Keratinocyte (primary cell): ENCODE data around the gene CLEC2A. TPM values are rescaled to one million over a fixed set of nuclear protein-coding genes. Genes with fewer than 3 reads are reported as not detected.

ENCODE experiments used
- DNase-seq: peaks from one replicate; pipeline ENCODE4 v3.0.0-alpha.2; 2011; ENCODE audit warnings: low read depth, missing footprints, low spot score
- FAIRE-seq: peaks from 2 replicates; lab custom pipeline; 2011; peaks lifted over from hg19 to GRCh38; lab: Jason Lieb, UNC
- H2AFZ ChIP-seq: 2 replicates; pipeline ENCODE4 v1.6.0; 2012; ENCODE audit warnings: low read length, control low read depth, inconsistent platforms; ENCODE audit not compliant: control insufficient read depth
- H3K27ac ChIP-seq: 2 replicates; pipeline ENCODE4 v1.5.1; 2011; ENCODE audit warnings: low read length; ENCODE audit not compliant: control insufficient read depth, insufficient read depth
- H3K27me3 ChIP-seq: 3 replicates; pipeline ENCODE4 v1.6.0; 2011; ENCODE audit warnings: low read length; ENCODE audit not compliant: control insufficient read depth, insufficient read depth; ENCODE audit errors: extremely low read depth
- H3K36me3 ChIP-seq, 2 experiments: 2 replicates in 1 of 2; 3 replicates in 1 of 2; pipeline ENCODE4 v1.5.1; 2011; ENCODE audit warnings: low read length in 2 of 2, mild to moderate bottlenecking in 1 of 2; ENCODE audit not compliant: control insufficient read depth in 2 of 2, insufficient read depth in 2 of 2; ENCODE audit errors: extremely low read depth in 1 of 2
- H3K4me1 ChIP-seq: 3 replicates; pipeline ENCODE4 v1.5.1; 2011; ENCODE audit warnings: low read length; ENCODE audit not compliant: control insufficient read depth, insufficient read depth; ENCODE audit errors: extremely low read depth
- H3K4me2 ChIP-seq: 3 replicates; pipeline ENCODE4 v1.6.0; 2011; ENCODE audit warnings: low read depth, low read length; ENCODE audit not compliant: control insufficient read depth, insufficient read depth; ENCODE audit errors: extremely low read depth
- H3K4me3 ChIP-seq, 3 experiments: fragments of 200-600 bp in 1 of 3; sonication (generic) in 1 of 3; 2 replicates in 2 of 3; 3 replicates in 1 of 3; pipeline ENCODE4 v1.5.1; 2011 to 2016; ENCODE audit warnings: low read length in 3 of 3, mild to moderate bottlenecking in 3 of 3, control low read depth in 2 of 3, inconsistent platforms in 1 of 3, low read depth in 1 of 3, mixed read lengths in 1 of 3, mixed run types in 1 of 3, moderate library complexity in 1 of 3; ENCODE audit not compliant: control insufficient read depth in 2 of 3, insufficient read depth in 2 of 3; ENCODE audit errors: extremely low read depth in 1 of 3
- H3K79me2 ChIP-seq: 2 replicates; pipeline ENCODE4 v1.6.0; 2012; ENCODE audit warnings: low read length; ENCODE audit not compliant: control insufficient read depth, insufficient read depth
- H3K9ac ChIP-seq: 3 replicates; pipeline ENCODE4 v1.6.0; 2011; ENCODE audit warnings: low read length; ENCODE audit not compliant: control insufficient read depth, insufficient read depth; ENCODE audit errors: extremely low read depth
- H3K9me1 ChIP-seq: 3 replicates; pipeline ENCODE4 v1.6.0; 2011; ENCODE audit warnings: low read length; ENCODE audit not compliant: control insufficient read depth, insufficient read depth; ENCODE audit errors: extremely low read depth
- H3K9me3 ChIP-seq: 2 replicates; pipeline ENCODE4 v1.5.1; 2012; ENCODE audit warnings: low read depth, low read length; ENCODE audit not compliant: control insufficient read depth
- H4K20me1 ChIP-seq: 3 replicates; pipeline ENCODE4 v1.6.0; 2011; ENCODE audit warnings: low read length; ENCODE audit not compliant: control insufficient read depth, insufficient read depth; ENCODE audit errors: extremely low read depth
- EZH2 ChIP-seq: IDR thresholded peaks from one replicate; pipeline ENCODE4 v1.6.1; 2012; ENCODE audit warnings: inconsistent platforms, mild to moderate bottlenecking, low read length, moderate library complexity
- dilution Hi-C: fragments of 300-500 bp; cut with MboI; formaldehyde crosslinking; loops from one replicate; pipeline ENCODE4 v1.7.0; 2020; ENCODE audit warnings: low sequenced_read_pairs; ENCODE audit not compliant: extremely low pct_ligation_motif_present
- polyA plus RNA-seq, 5 experiments: library from polyadenylated mRNA; depleted of rRNA in 3 of 5; stranded (reverse) in 3 of 5; stranded (forward) in 1 of 5; unstranded in 1 of 5; fragments of >200 nt; gene quantifications; 1 replicate in 1 of 5; 2 replicates in 3 of 5; 3 replicates in 1 of 5; pipeline versions ENCODE4 v1.2.1 to v1.2.3, GENCODE V29; 2011 to 2012; ENCODE audit warnings: missing spikeins in 2 of 5, low read depth in 1 of 5, low replicate concordance in 1 of 5
- TF ChIP-seq, protein P1 (sequence below), 3 experiments: IDR thresholded peaks in 1 of 3; conservative IDR thresholded peaks in 1 of 3; optimal IDR thresholded peaks in 1 of 3; 2 replicates in 2 of 3; 3 replicates in 1 of 3; pipeline versions ENCODE3 to v1.5.1; 2011; ENCODE audit warnings: low read length in 3 of 3, mild to moderate bottlenecking in 3 of 3, moderate library complexity in 2 of 3, control low read depth in 1 of 3, inconsistent platforms in 1 of 3; ENCODE audit not compliant: insufficient read depth in 2 of 3; ENCODE audit errors: extremely low read depth in 1 of 3

The CLEC2A gene
- polyA plus RNA-seq, 1 donor (not counting 4 experiments of a cell fraction or from before 2014, with no cell fraction given): 0.88 TPM

DNA sequence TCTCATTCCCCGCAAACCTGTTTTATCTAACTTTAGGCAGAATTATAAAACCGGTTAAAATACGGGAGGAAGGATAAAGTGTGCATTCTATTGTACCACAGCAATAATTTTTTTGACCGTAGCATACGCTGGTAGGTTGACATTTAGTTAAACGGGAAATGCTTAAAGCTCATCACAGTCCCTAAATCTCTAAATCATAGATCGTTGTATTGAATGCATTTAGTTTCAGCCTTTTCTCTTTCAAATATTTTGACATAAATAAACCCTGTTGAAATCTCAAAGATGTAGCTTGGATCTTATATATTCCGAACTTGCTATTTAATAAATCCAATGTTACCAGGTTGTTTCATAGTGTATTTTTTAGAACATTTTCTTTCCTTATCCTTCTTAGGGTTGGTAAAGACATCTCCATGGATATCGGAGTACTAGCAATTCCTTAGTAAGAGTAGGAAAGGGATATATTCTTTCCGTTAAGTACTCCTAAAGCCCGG is 63.8 kb downstream of the CLEC2A start:
- DNase-seq (no peak), FAIRE-seq (no peak)
- Histone ChIP-seq H3K9ac (peak overlapping the region; percentile 78), H3K9me1 (no peaks in the 10 kb centered on the region), H3K4me3 (peak overlapping the region; percentile 43 to 94 (median 71)), H3K4me1 (peaks cover 22% of the 10 kb centered on the region), H3K4me2 (peak overlapping the region; percentile 94), H3K27me3 (no peaks in the 10 kb centered on the region), H3K27ac (peak overlapping the region; percentile 89), H2AFZ (peak overlapping the region; percentile 73), H3K9me3 (no peaks in the 10 kb centered on the region), H4K20me1 (no peaks in the 10 kb centered on the region), H3K36me3 (no peaks in the 10 kb centered on the region), H3K79me2 (peaks cover 43% of the 10 kb centered on the region)
- dilution Hi-C loops: no loop called here
- TF ChIP-seq, protein P1, sequence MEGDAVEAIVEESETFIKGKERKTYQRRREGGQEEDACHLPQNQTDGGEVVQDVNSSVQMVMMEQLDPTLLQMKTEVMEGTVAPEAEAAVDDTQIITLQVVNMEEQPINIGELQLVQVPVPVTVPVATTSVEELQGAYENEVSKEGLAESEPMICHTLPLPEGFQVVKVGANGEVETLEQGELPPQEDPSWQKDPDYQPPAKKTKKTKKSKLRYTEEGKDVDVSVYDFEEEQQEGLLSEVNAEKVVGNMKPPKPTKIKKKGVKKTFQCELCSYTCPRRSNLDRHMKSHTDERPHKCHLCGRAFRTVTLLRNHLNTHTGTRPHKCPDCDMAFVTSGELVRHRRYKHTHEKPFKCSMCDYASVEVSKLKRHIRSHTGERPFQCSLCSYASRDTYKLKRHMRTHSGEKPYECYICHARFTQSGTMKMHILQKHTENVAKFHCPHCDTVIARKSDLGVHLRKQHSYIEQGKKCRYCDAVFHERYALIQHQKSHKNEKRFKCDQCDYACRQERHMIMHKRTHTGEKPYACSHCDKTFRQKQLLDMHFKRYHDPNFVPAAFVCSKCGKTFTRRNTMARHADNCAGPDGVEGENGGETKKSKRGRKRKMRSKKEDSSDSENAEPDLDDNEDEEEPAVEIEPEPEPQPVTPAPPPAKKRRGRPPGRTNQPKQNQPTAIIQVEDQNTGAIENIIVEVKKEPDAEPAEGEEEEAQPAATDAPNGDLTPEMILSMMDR (optimal IDR thresholded peaks at IDR 0.05 in 1 of 3, IDR thresholded peaks at IDR 0.05 in 1 of 3, conservative IDR thresholded peaks at IDR 0.05 in 1 of 3; ENCODE audit: extremely low read depth in 1 of 3, insufficient read depth in 2 of 3, low read length in 3 of 3): no peak
- no peak for TF ChIP-seq EZH2

DNA sequence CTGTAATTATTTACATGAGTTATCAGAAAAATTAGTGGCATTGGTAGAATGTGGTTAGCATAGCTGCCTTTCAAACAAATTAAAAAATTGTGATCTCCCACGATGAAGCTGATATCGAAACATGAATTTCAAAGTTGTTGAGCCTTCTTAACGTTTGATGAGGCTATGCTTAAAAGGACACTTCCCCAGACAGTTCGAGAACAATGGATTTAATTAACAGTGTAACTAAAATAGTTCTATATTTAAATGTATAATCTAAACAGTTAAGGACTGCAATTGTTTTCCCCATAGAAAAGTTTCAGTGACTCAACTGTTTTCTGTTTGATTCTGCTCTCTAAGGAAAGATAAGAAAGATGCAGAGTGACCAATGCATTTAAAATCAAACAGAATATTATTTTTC is 64.6 kb downstream of the CLEC2A start:
- no peaks in the 10 kb centered on the region for H4K20me1 ChIP-seq
- no peaks in the 10 kb centered on the region for H3K36me3 ChIP-seq
- peak overlapping the region; percentile 65 for H2AFZ ChIP-seq
- dilution Hi-C loops: no loop called here
- DNase-seq (no peak), FAIRE-seq (no peak)
- H3K4me2 ChIP-seq: peak overlapping the region; percentile 94
- peak overlapping the region; percentile 82 for H3K9ac ChIP-seq
- no peaks in the 10 kb centered on the region for H3K9me1 ChIP-seq
- H3K27ac ChIP-seq: peak overlapping the region; percentile 87
- TF ChIP-seq, protein P1 (optimal IDR thresholded peaks at IDR 0.05 in 1 of 3, IDR thresholded peaks at IDR 0.05 in 1 of 3, conservative IDR thresholded peaks at IDR 0.05 in 1 of 3; ENCODE audit: extremely low read depth in 1 of 3, insufficient read depth in 2 of 3, low read length in 3 of 3): no peak
- no peak for TF ChIP-seq EZH2
- peak overlapping the region; percentile 36 to 86 (median 84) for H3K4me3 ChIP-seq
- H3K4me1 ChIP-seq: peaks cover 17% of the 10 kb centered on the region
- peaks cover 50% of the 10 kb centered on the region for H3K79me2 ChIP-seq
- no peaks in the 10 kb centered on the region for H3K9me3 ChIP-seq
- H3K27me3 ChIP-seq: no peaks in the 10 kb centered on the region
